Upper lobe of right lung (tissue), 1 donor: Measurements from ENCODE around the gene MED26. TPM values are rescaled to one million over a fixed set of nuclear protein-coding genes. Genes with fewer than 3 reads are reported as not detected.
A peak's percentile ranks its signal among the peaks of the same experiment; 100 is the strongest.
"Not testable (repeated sequence)": the region's sequence is repeated elsewhere in the genome, so short reads cannot be mapped to it uniquely, and the experiment has no call there.

Source experiments
- ATAC-seq: fragments of 200-7000 bp; cut with Tn5 transposase; one replicate; pipeline ENCODE4 v1.9.1; 2020; ENCODE audit warnings: mild to moderate bottlenecking, moderate library complexity
- DNase-seq: peaks from one replicate; pipeline ENCODE4 v3.0.0-alpha.2; 2020
- H3K27ac ChIP-seq: fragments of 200-600 bp; one replicate; pipeline ENCODE4 v1.8.0; 2022
- H3K27me3 ChIP-seq: fragments of 200-600 bp; one replicate; pipeline ENCODE4 v1.8.0; 2022; ENCODE audit warnings: mild to moderate bottlenecking
- H3K36me3 ChIP-seq: fragments of 200-600 bp; one replicate; pipeline ENCODE4 v1.8.0; 2022
- H3K4me1 ChIP-seq: fragments of 200-600 bp; one replicate; pipeline ENCODE4 v1.8.0; 2022
- H3K4me3 ChIP-seq: fragments of 200-600 bp; one replicate; pipeline ENCODE4 v1.8.0; 2022; ENCODE audit warnings: mild to moderate bottlenecking
- H3K9me3 ChIP-seq: fragments of 200-600 bp; one replicate; pipeline ENCODE4 v1.8.0; 2022
- intact Hi-C: fragments of 100-400 bp; cut with DNase I; formaldehyde crosslinking; loops from one replicate; pipeline ENCODE4 v1.11.0; 2022
- total RNA-seq: library from RNA; stranded (reverse); fragmentation: NEBNext Ultra II Directional; extraction: Animal tissue kit (Norgen Biotek cat#: 25700); gene quantifications from one replicate; pipeline ENCODE4 v1.2.1, GENCODE V29; 2021
- TF ChIP-seq, protein P1 (sequence below): fragments of 200-600 bp; IDR thresholded peaks from one replicate; pipeline ENCODE4 v1.8.0; 2022; ENCODE audit warnings: antibody characterized with exemption
- donor health status: DM: no; HTN: yes; CAD: no; lungs with severe emphysema.

MED26 gene
- total RNA-seq, 1 donor from 2014 or later, result 13.4 TPM

DNA sequence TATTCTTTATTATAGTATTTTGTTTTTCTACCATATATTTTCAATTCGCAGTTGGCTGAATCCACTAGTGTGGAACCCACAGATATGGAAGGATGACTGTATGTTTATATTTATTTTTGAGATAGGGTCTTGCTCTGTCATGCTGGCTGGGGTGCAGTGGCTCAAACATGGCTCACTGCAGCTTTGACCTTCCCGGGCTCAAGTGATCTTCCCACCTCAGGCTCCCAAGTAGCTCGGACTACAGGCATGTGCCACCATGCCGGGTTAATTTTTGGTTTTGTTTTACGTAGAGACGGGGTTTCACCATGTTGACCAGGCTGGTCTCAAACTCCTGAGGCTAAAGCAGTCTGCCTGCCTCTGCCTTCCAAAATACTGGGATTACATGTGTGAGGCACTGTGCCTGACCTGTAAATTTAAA is 65.4 kb downstream of the MED26 start:
- DNase-seq, result no peak
- no peak overlapping the region for H3K27ac ChIP-seq
- no peak overlapping the region for H3K4me3 ChIP-seq
- H3K27me3 ChIP-seq, result no peaks in the 10 kb centered on the region
- peaks cover 90% of the 10 kb centered on the region for H3K36me3 ChIP-seq
- no peak for ATAC-seq
- TF ChIP-seq, protein P1, sequence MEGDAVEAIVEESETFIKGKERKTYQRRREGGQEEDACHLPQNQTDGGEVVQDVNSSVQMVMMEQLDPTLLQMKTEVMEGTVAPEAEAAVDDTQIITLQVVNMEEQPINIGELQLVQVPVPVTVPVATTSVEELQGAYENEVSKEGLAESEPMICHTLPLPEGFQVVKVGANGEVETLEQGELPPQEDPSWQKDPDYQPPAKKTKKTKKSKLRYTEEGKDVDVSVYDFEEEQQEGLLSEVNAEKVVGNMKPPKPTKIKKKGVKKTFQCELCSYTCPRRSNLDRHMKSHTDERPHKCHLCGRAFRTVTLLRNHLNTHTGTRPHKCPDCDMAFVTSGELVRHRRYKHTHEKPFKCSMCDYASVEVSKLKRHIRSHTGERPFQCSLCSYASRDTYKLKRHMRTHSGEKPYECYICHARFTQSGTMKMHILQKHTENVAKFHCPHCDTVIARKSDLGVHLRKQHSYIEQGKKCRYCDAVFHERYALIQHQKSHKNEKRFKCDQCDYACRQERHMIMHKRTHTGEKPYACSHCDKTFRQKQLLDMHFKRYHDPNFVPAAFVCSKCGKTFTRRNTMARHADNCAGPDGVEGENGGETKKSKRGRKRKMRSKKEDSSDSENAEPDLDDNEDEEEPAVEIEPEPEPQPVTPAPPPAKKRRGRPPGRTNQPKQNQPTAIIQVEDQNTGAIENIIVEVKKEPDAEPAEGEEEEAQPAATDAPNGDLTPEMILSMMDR, result no peak
- H3K4me1 ChIP-seq, result peaks cover 15% of the 10 kb centered on the region
- H3K9me3 ChIP-seq, result no peaks in the 10 kb centered on the region
- intact Hi-C loops, result no loop called here

DNA sequence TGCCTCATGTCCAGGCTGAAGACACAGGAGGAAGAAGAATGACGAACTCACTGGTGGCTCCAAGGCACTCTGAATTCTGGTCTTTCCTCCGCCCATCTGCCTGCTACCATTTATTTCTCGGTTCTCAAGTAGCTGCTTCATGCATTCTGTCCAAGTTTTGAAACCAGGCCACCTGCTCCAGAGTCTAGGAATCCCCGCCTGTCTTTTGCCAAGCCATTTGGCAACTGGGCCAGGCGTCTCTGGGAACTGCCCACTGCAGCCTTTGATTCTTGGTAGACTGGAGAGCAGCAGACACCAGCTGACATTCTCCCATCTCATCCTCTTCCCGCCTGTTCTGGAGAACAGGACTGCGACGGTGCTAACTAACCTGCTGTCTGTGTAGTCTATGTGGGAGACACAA is 66.6 kb downstream of the MED26 start:
- no peak for ATAC-seq
- TF ChIP-seq, protein P1, result no peak
- no peaks in the 10 kb centered on the region for H3K27me3 ChIP-seq
- intact Hi-C loops, result no loop called here
- H3K4me3 ChIP-seq, result no peak overlapping the region
- H3K36me3 ChIP-seq, result peaks cover 80% of the 10 kb centered on the region
- DNase-seq, result no peak
- no peaks in the 10 kb centered on the region for H3K9me3 ChIP-seq
- H3K4me1 ChIP-seq, result peaks cover 15% of the 10 kb centered on the region
- no peak overlapping the region for H3K27ac ChIP-seq

DNA sequence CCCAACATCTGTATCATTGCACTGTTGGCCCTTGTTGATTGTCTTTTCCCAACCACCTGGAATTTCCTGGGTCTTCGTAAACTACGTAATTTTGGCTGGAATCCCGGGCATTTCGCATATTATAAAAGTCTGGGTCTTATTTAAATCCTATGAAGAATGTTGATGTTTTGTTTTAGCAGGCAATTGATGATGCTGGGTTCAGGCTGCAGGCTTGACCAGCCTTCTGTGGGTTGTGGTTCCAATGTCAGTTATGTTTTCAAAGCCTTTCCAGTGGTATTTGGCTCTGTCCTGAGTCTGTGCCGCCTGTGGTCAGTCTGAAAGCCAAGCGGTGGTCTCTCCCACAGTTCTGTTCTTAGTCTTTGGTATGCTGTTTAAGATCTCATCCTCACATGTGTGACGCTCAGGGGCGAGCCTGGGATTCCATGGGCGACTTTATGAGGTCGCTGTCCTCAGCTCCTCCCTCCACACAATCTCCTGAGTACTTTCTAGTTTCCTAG is 68.2 kb downstream of the MED26 start:
- no peak for ATAC-seq
- H3K27ac ChIP-seq, result no peak overlapping the region
- peaks cover 8% of the 10 kb centered on the region for H3K4me1 ChIP-seq
- no peaks in the 10 kb centered on the region for H3K9me3 ChIP-seq
- TF ChIP-seq, protein P1, result no peak
- DNase-seq, result no peak
- H3K4me3 ChIP-seq, result no peak overlapping the region
- H3K27me3 ChIP-seq, result no peaks in the 10 kb centered on the region
- peaks cover 74% of the 10 kb centered on the region for H3K36me3 ChIP-seq
- intact Hi-C loops, result no loop called here

DNA sequence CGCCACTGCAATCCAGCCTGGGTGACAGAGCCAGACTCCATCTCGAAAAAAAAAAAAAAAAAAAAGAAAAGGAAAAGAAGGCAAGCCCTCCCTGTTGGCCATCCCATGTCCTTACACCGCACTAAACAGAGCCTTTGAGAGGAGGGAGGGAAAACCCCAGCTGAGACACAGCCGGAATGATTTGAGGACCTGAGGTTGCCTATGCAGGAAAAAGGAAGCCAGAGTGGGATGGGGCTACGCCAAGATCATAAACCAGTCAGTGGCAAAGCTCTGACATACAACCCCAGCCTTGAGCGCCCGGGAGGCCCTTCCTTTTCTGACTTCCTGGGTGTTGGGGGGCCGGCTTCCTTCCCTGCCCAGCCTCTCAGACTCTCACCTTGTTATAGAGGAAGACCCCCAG is 73.2 kb downstream of the MED26 start:
- DNase-seq (no peak), ATAC-seq (no peak)
- Histone ChIP-seq H3K27me3 (no peaks in the 10 kb centered on the region), H3K4me1 (no peaks in the 10 kb centered on the region), H3K4me3 (no peak overlapping the region), H3K27ac (no peak overlapping the region), H3K9me3 (no peaks in the 10 kb centered on the region), H3K36me3 (peaks cover 66% of the 10 kb centered on the region)
- intact Hi-C loops, result no loop called here
- TF ChIP-seq, protein P1, result no peak

DNA sequence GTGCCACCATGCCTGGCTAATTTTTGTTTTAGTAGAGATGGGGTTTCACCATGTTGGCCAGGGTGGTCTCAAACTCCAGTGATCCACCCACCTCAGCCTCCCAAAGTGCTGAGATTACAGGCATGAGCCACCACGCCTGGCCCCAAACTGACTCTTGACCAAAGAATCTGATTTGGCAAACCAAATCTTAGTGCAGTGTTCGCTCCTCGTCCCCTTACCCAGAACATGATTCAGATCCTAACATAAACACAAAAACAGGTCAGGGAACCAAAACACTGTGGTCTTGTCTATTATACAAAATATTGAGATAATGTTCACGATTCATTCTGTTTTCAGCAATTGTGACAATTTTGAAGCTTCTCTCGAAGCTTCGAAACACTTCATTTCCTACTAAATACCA is 76.1 kb downstream of the MED26 start:
- ATAC-seq, H3K27ac ChIP-seq, intact Hi-C loops, H3K4me3 ChIP-seq, DNase-seq, H3K9me3 ChIP-seq, H3K27me3 ChIP-seq, H3K4me1 ChIP-seq: not testable (repeated sequence)
- peaks cover 49% of the 10 kb centered on the region for H3K36me3 ChIP-seq

DNA sequence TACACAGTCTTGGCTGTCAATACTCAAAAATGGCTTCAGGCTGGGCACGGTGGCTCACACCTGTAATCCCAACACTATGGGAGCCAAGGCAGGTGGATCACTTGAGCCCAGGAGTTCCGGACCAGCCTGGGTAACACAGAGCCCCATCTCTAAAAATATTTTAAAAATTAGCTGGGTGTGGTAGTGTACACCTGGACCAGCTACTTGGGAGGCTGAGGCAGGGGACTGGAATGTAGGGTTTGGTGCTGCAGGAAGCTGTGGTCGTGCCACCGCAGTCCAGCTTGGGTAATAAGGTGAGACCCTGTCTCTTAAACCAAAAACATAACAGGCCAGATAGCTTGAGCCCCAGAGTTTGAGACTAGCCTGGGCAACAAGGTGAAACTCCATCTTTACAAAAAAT is 79.0 kb downstream of the MED26 start:
- Histone ChIP-seq H3K4me3 (no peak overlapping the region), H3K4me1 (peaks cover 1% of the 10 kb centered on the region), H3K9me3 (no peaks in the 10 kb centered on the region), H3K36me3 (peaks cover 31% of the 10 kb centered on the region), H3K27me3 (no peaks in the 10 kb centered on the region), H3K27ac (no peak overlapping the region)
- ATAC-seq (peak; percentile 60), DNase-seq (no peak)
- TF ChIP-seq, protein P1, result no peak
- intact Hi-C loops, result no loop called here
